ENCODE data around the gene VPS41.

The VPS41 gene

GRCh38 chr7:38736138-38736537 is 172.9 kb downstream of the VPS41 start:
- no peak for DNase-seq (ENCODE audit: low spot score)
- no peak for FAIRE-seq

- DNase-seq (ENCODE audit: low spot score) = peak; percentile 21
- FAIRE-seq = no peak
Observed at GRCh38 chr7:38731215-38731614, 177.8 kb downstream of the VPS41 start.

- FAIRE-seq (no peak), DNase-seq (ENCODE audit: low spot score) (peak; percentile 14)
Observed at GRCh38 chr7:38728145-38728544, 180.8 kb downstream of the VPS41 start.

- no peak for DNase-seq (ENCODE audit: low spot score)
- FAIRE-seq = no peak
Observed at GRCh38 chr7:38727184-38727940, 181.6 kb downstream of the VPS41 start.

- no peak for FAIRE-seq
- DNase-seq (ENCODE audit: low spot score) = no peak
Observed at GRCh38 chr7:38723327-38723726, 185.7 kb downstream of the VPS41 start.

- FAIRE-seq = no peak
- DNase-seq (ENCODE audit: low spot score) = no peak
Observed at GRCh38 chr7:38716397-38716796, 192.6 kb downstream of the VPS41 start.

- no peak for DNase-seq (ENCODE audit: low spot score)
- FAIRE-seq = no peak
Observed at GRCh38 chr7:38709123-38709522, 199.9 kb downstream of the VPS41 start.

GRCh38 chr7:38704751-38705150 is 204.2 kb downstream of the VPS41 start:
- DNase-seq (ENCODE audit: low spot score) = no peak
- FAIRE-seq = no peak

GRCh38 chr7:38704041-38704547 is 204.9 kb downstream of the VPS41 start:
- no peak for FAIRE-seq
- no peak for DNase-seq (ENCODE audit: low spot score)

- FAIRE-seq (no peak), DNase-seq (ENCODE audit: low spot score) (no peak)
Observed at GRCh38 chr7:38703093-38703492, 205.9 kb downstream of the VPS41 start.

- FAIRE-seq = no peak
- DNase-seq (ENCODE audit: low spot score) = no peak
Observed at GRCh38 chr7:38702002-38702535, 206.9 kb downstream of the VPS41 start.

- no peak for FAIRE-seq
- no peak for DNase-seq (ENCODE audit: low spot score)
Observed at GRCh38 chr7:38700116-38700515, 208.9 kb downstream of the VPS41 start.

- DNase-seq (ENCODE audit: low spot score) = no peak
- no peak for FAIRE-seq
Observed at GRCh38 chr7:38699471-38699870, 209.5 kb downstream of the VPS41 start.

GRCh38 chr7:38694326-38694725 is 214.7 kb downstream of the VPS41 start:
- DNase-seq (ENCODE audit: low spot score) (no peak), FAIRE-seq (no peak)

GRCh38 chr7:38686888-38687287 is 222.1 kb downstream of the VPS41 start:
- DNase-seq (ENCODE audit: low spot score) (no peak), FAIRE-seq (no peak)

GRCh38 chr7:38685851-38686250 is 223.1 kb downstream of the VPS41 start:
- DNase-seq (ENCODE audit: low spot score) (no peak), FAIRE-seq (no peak)

GRCh38 chr7:38682606-38683005 is 226.4 kb downstream of the VPS41 start:
- no peak for FAIRE-seq
- no peak for DNase-seq (ENCODE audit: low spot score)

- no peak for DNase-seq (ENCODE audit: low spot score)
- FAIRE-seq = no peak
Observed at GRCh38 chr7:38681882-38682281, 227.1 kb downstream of the VPS41 start.

- FAIRE-seq (no peak), DNase-seq (ENCODE audit: low spot score) (no peak)
Observed at GRCh38 chr7:38679419-38679818, 229.6 kb downstream of the VPS41 start.

GRCh38 chr7:38678698-38679054 is 230.3 kb downstream of the VPS41 start:
- DNase-seq (ENCODE audit: low spot score) (no peak), FAIRE-seq (no peak)

GRCh38 chr7:38677981-38678697 is 230.9 kb downstream of the VPS41 start:
- no peak for FAIRE-seq
- no peak for DNase-seq (ENCODE audit: low spot score)

GRCh38 chr7:38675494-38676106 is 233.4 kb downstream of the VPS41 start:
- no peak for DNase-seq (ENCODE audit: low spot score)
- FAIRE-seq = no peak
